H1 (cell line): ENCODE measurements around the gene CATSPERD.

Source experiments
- CHD1 ChIP-seq: IDR thresholded peaks from 2 replicates; pipeline ENCODE4 v1.6.1; 2012; ENCODE audit warnings: low read depth, low read length, improper control_type of control experiment
- EP300 ChIP-seq, 2 experiments: IDR thresholded peaks; 1 replicate in 1 of 2; 2 replicates in 1 of 2; pipeline ENCODE4 v1.6.1; 2011 to 2012; ENCODE audit warnings: low read depth in 2 of 2, low read length in 2 of 2, mild to moderate bottlenecking in 2 of 2, borderline replicate concordance in 1 of 2, inconsistent platforms in 1 of 2, moderate library complexity in 1 of 2
- JUND ChIP-seq: IDR thresholded peaks from 2 replicates; pipeline ENCODE4 v1.6.1; 2011; ENCODE audit warnings: mild to moderate bottlenecking, improper control_type of control experiment, low read length
- POU5F1 ChIP-seq: IDR thresholded peaks from 2 replicates; pipeline ENCODE4 v1.6.1; 2011; ENCODE audit warnings: low read depth, mild to moderate bottlenecking, low read length, moderate library complexity
- SIN3A ChIP-seq, 2 experiments: IDR thresholded peaks in 1 of 2; conservative IDR thresholded peaks in 1 of 2; 2 replicates each; pipeline ENCODE4 v1.6.1; 2011 to 2012; ENCODE audit warnings: low read length in 2 of 2, improper control_type of control experiment in 1 of 2, low read depth in 1 of 2, mild to moderate bottlenecking in 1 of 2
- TBP ChIP-seq: IDR thresholded peaks from 2 replicates; pipeline ENCODE4 v1.6.1; 2011; ENCODE audit warnings: low read depth, low read length, improper control_type of control experiment
- TF ChIP-seq, protein P1 (sequence below), 3 experiments: IDR thresholded peaks; 1 replicate in 2 of 3; 2 replicates in 1 of 3; pipeline versions ENCODE4 v1.5.1 to v1.6.1; 2011; ENCODE audit warnings: low read length in 3 of 3, mild to moderate bottlenecking in 3 of 3, inconsistent platforms in 2 of 3, low read depth in 1 of 3, moderate library complexity in 1 of 3; ENCODE audit not compliant: insufficient read depth in 1 of 3; ENCODE audit errors: control extremely low read depth in 1 of 3

- TF ChIP-seq, protein P1, sequence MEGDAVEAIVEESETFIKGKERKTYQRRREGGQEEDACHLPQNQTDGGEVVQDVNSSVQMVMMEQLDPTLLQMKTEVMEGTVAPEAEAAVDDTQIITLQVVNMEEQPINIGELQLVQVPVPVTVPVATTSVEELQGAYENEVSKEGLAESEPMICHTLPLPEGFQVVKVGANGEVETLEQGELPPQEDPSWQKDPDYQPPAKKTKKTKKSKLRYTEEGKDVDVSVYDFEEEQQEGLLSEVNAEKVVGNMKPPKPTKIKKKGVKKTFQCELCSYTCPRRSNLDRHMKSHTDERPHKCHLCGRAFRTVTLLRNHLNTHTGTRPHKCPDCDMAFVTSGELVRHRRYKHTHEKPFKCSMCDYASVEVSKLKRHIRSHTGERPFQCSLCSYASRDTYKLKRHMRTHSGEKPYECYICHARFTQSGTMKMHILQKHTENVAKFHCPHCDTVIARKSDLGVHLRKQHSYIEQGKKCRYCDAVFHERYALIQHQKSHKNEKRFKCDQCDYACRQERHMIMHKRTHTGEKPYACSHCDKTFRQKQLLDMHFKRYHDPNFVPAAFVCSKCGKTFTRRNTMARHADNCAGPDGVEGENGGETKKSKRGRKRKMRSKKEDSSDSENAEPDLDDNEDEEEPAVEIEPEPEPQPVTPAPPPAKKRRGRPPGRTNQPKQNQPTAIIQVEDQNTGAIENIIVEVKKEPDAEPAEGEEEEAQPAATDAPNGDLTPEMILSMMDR (IDR thresholded peaks at IDR 0.05; ENCODE audit: control extremely low read depth in 1 of 3, insufficient read depth in 1 of 3, low read depth in 1 of 3, low read length in 3 of 3) = no peak
- no peak for TF ChIP-seq JUND
- no peak for TF ChIP-seq SIN3A (conservative IDR thresholded peaks at IDR 0.05 in 1 of 2, IDR thresholded peaks at IDR 0.05 in 1 of 2; ENCODE audit: low read depth in 1 of 2, low read length in 2 of 2)
- no peak for TF ChIP-seq CHD1
- no peak for TF ChIP-seq EP300 (IDR thresholded peaks at IDR 0.05; ENCODE audit: borderline replicate concordance in 1 of 2, low read depth in 2 of 2, low read length in 2 of 2)
- no peak for TF ChIP-seq TBP
- TF ChIP-seq POU5F1 = no peak
These were observed 101.2 kb downstream of the CATSPERD start for GRCh38 chr19:5821521-5822180.
